ENCODE data around the gene ZNF66.
"Not testable (repeated sequence)": the region's sequence is repeated elsewhere in the genome, so short reads cannot be mapped to it uniquely, and the experiment has no call there.

The ZNF66 gene

GRCh38 chr19:20776083-20777076, at the start of gene ZNF66:
TSS of gene ZNF66 (plus strand) at chr19:20776304. CDS start at chr19:20776448, 144 bp downstream.
- peak; percentile 93 for DNase-seq (ENCODE audit: low read depth in 2 of 2)

GRCh38 chr19:20750169-20750568, 25.9 kb upstream of the ZNF66 start:
- DNase-seq (ENCODE audit: low read depth in 2 of 2) = not testable (repeated sequence)

- DNase-seq (ENCODE audit: low read depth in 2 of 2) = not testable (repeated sequence)
These were observed 23.8 kb upstream of the ZNF66 start for GRCh38 chr19:20752291-20752690.

- DNase-seq (ENCODE audit: low read depth in 2 of 2) = not testable (repeated sequence)
These were observed 6.8 kb upstream of the ZNF66 start for GRCh38 chr19:20769225-20769736.

- DNase-seq (ENCODE audit: low read depth in 2 of 2) = no peak
These were observed 11.7 kb downstream of the ZNF66 start for GRCh38 chr19:20787786-20788185.

- DNase-seq (ENCODE audit: low read depth in 2 of 2) = no peak
These were observed 15.7 kb downstream of the ZNF66 start for GRCh38 chr19:20791806-20792205.

- DNase-seq (ENCODE audit: low read depth in 2 of 2) = not testable (repeated sequence)
These were observed 30.5 kb downstream of the ZNF66 start for GRCh38 chr19:20806311-20807262.

- no peak for DNase-seq (ENCODE audit: low read depth in 2 of 2)
These were observed 64.3 kb downstream of the ZNF66 start for GRCh38 chr19:20840371-20840770.

Measured in fibroblast of skin of left quadriceps (primary cell).